Astrocyte (in vitro differentiated cells and primary cell): Measurements from ENCODE around the gene FKRP.

Experiments used
- EZH2 ChIP-seq: IDR thresholded peaks from 2 replicates; pipeline ENCODE4 v1.6.1; 2012; ENCODE audit warnings: mild to moderate bottlenecking, low read length, inconsistent platforms; ENCODE audit not compliant: insufficient read depth
- TF ChIP-seq, protein P1 (sequence below): IDR thresholded peaks from 2 replicates; pipeline ENCODE4 v1.5.1; 2011; ENCODE audit warnings: low read depth, mild to moderate bottlenecking, inconsistent platforms, low read length, moderate library complexity; ENCODE audit not compliant: insufficient read depth

- TF ChIP-seq, protein P1, sequence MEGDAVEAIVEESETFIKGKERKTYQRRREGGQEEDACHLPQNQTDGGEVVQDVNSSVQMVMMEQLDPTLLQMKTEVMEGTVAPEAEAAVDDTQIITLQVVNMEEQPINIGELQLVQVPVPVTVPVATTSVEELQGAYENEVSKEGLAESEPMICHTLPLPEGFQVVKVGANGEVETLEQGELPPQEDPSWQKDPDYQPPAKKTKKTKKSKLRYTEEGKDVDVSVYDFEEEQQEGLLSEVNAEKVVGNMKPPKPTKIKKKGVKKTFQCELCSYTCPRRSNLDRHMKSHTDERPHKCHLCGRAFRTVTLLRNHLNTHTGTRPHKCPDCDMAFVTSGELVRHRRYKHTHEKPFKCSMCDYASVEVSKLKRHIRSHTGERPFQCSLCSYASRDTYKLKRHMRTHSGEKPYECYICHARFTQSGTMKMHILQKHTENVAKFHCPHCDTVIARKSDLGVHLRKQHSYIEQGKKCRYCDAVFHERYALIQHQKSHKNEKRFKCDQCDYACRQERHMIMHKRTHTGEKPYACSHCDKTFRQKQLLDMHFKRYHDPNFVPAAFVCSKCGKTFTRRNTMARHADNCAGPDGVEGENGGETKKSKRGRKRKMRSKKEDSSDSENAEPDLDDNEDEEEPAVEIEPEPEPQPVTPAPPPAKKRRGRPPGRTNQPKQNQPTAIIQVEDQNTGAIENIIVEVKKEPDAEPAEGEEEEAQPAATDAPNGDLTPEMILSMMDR, result no peak
- TF ChIP-seq EZH2, result no peak
Observed at GRCh38 chr19:46733690-46734292, 12.1 kb upstream of the FKRP start.
